GM10266 (cell line): ENCODE data around the gene FGFR4.

Experiments
- DNase-seq: peaks from one replicate; pipeline ENCODE4 v3.0.0; 2012; ENCODE audit errors: extremely low spot score
- TF ChIP-seq, protein P1 (sequence below): IDR thresholded peaks from 2 replicates; pipeline ENCODE4 v1.5.1; 2012; ENCODE audit warnings: mild to moderate bottlenecking, low read depth; ENCODE audit not compliant: control insufficient read depth, insufficient read depth; ENCODE audit errors: missing control alignments

The FGFR4 gene

DNA sequence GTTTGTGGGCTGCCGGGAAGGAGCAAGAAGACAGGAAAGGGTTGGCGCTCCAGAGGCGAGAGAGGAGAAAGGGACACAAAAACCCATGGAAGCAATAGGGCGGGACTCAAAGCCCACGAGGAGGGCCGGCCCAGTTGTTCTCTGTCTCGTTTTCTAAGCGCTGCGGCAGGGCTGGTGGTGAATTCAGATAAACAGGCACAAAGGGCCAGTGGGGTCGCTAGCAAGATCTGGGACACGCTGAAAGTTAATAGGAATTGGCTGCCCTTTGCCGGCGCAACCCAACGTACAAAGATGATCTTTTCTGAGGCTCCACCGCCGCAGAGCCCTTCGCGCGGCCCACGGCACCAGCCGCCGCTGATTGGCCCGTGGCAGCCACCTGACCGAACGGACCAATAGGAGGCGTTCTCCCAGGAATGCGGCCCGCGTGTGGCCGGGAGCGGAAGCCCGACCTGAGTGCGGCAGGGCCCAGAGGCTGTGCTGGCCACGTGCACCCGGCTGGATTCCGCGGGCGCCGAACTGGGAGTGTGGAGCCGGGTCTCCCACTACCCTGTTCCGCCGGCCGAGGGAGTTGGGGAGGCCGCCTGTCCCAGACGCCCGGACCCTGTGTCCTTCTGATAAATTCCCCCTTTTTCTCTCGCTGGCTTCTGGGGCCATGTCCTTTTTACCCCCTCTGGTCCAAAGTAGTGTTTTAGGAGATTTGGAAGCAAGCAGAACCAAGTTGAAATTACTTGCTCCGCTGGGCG lies 30.1 kb downstream of the FGFR4 start:
- DNase-seq, result peak; percentile 82
- TF ChIP-seq, protein P1, sequence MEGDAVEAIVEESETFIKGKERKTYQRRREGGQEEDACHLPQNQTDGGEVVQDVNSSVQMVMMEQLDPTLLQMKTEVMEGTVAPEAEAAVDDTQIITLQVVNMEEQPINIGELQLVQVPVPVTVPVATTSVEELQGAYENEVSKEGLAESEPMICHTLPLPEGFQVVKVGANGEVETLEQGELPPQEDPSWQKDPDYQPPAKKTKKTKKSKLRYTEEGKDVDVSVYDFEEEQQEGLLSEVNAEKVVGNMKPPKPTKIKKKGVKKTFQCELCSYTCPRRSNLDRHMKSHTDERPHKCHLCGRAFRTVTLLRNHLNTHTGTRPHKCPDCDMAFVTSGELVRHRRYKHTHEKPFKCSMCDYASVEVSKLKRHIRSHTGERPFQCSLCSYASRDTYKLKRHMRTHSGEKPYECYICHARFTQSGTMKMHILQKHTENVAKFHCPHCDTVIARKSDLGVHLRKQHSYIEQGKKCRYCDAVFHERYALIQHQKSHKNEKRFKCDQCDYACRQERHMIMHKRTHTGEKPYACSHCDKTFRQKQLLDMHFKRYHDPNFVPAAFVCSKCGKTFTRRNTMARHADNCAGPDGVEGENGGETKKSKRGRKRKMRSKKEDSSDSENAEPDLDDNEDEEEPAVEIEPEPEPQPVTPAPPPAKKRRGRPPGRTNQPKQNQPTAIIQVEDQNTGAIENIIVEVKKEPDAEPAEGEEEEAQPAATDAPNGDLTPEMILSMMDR, result no peak

DNA sequence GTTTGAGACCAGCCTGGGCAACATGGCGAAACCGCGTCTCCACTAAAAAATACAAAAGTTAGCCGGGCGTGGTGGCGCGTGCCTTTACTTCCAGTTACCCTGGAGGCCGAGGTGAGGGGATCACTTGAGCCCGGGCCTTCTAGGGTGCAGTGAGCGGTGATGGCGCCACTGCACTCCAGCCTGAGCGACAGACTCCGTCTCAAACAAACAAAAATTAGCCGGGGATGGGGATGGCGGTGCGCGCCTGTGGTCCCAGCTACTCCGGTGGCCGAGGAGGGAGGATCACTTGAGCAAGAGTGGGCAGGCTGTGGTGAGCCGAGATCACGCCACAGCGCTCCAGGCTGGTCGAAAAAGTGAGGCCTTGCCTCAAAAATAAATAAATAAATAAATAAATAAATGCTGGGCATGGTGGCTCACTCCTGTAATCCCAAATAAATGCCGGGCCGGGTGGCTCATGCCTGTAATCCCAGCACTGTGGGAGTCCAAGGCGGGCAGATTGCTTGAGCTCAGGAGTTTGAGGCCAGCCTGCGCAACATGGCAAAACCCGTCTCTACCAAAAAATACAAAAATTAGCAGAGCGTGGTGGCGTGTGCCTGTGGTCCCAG lies 30.8 kb downstream of the FGFR4 start:
- DNase-seq, result no peak
- TF ChIP-seq, protein P1, result no peak

DNA sequence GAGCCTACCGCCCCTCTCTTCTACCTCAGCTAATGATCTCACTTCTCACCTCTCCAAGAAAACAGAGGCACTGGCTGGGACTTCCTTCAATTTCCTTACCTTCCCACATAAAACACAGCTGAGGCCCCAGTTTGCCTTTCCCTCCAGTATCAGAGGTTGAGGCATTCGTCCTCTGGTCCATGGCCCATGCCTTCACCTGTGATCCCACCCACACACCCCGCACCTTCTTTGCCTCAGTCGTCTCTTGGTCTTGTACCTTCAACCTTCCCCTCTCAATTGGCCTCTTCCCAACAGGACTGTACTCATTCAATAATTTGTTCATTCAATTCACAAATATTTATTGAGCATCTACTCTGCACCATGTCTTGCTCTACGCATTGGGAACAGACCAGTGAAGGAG lies 35.9 kb downstream of the FGFR4 start:
- no peak for DNase-seq

DNA sequence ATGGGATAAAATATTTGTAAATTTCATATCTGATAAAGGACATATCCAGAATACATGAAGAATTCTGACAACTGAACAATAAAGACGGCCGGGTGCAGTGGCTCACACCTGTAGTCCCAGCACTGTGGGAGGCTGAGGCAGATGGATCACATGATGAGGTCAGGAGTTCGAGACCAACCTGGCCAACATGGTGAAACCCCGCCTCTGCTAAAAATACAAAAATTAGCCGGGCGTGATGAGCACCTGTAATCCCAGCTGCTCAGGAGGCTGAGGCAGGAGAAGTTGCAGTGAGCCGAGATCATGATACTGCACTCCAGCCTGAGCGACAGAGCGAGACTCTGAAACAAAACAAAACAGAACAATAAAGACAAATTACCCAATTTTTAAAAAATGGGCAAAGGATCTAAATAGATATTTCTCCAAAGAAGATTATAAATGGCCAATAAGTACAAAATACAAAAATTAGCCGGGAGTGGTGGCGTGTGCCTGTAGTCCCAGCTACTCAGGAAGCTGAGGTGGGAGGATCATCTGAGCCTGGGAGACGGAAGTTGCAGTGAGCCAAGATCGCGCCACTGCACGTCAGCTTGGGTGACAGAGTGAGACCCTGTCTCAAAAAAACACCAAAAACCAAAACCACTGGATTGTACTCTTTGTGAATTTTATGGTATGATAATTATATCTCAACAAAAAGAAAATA lies 37.2 kb downstream of the FGFR4 start:
- TF ChIP-seq, protein P1, result no peak
- DNase-seq, result no peak

More for the DNA sequence above, 35.9 kb downstream of the FGFR4 start:
- TF ChIP-seq, protein P1, result no peak

DNA sequence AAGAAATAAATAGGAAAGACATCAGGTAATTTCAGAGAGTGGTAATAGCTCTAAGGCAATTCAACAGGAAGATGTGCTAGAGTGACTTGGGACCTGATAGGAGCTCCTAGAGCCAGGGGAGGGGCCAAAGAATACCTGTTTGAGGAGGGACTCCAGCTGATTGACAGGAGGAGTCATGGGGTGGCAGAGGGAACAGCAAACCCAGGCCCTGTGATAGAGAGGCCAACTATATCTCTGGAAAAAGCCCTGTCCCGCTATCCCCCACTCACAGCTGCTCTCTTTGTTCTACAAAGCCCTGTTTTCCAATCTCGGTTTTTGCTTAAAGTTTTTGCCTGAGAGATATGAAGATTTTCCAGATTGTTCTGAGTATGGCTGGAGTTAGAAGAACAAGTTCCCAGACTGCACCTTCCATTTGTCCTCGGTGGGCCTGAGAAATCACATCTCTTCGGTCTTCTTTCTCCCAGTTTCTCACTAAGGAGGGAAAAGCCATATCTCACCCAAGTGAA lies 37.8 kb downstream of the FGFR4 start:
- no peak for DNase-seq
- TF ChIP-seq, protein P1, result no peak

DNA sequence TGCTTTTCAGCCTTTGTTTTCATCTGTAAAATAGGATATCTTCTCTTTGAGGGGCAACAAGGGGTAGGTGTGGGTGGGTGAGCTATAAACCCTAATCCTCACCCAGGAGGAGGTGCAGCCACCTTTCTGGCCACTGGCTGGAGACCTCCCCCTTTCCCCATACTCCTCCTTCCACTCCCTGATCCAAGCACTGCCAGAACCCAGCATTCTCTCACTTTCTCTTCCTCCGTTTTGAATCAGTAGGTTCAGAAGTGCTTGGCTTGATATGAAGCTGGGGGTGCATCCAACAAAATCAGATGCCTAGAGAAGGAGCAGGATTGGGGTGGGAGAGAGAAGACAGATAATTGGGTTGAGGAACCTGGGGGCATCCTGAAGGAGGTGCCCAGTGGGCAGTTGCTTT lies 40.1 kb downstream of the FGFR4 start:
- TF ChIP-seq, protein P1, result no peak
- no peak for DNase-seq

DNA sequence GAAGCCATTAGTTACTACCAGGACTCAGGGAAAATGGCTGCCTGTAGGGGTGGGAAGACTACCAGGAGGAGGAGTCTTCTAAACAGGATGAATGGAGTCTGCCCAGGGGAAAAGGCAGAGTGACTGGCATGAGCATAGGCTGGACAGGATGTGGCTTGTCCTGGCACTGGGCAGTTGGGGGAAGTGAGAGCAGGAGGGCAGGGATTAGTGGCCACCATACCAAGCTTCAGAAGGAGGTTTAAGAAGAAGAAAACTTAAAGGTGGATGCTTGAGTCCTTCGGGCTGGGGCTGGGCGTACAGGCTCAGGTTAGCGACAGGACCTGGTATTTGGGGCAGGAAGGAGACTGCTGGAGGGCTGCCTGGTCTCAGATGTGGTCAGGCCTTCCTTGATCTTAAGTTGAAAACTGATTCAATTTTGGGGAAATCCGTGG lies 41.9 kb downstream of the FGFR4 start:
- TF ChIP-seq, protein P1, result no peak

More for the DNA sequence above, 41.9 kb downstream of the FGFR4 start:
- DNase-seq, result no peak
